Measurements from ENCODE around the gene KLF3. TPM values are rescaled to one million over a fixed set of nuclear protein-coding genes. Genes with fewer than 3 reads are reported as not detected.
A peak's percentile ranks its signal among the peaks of the same experiment; 100 is the strongest.

The KLF3 gene
- total RNA-seq, 1 experiment from 2014 or later = 8.1 TPM

DNA sequence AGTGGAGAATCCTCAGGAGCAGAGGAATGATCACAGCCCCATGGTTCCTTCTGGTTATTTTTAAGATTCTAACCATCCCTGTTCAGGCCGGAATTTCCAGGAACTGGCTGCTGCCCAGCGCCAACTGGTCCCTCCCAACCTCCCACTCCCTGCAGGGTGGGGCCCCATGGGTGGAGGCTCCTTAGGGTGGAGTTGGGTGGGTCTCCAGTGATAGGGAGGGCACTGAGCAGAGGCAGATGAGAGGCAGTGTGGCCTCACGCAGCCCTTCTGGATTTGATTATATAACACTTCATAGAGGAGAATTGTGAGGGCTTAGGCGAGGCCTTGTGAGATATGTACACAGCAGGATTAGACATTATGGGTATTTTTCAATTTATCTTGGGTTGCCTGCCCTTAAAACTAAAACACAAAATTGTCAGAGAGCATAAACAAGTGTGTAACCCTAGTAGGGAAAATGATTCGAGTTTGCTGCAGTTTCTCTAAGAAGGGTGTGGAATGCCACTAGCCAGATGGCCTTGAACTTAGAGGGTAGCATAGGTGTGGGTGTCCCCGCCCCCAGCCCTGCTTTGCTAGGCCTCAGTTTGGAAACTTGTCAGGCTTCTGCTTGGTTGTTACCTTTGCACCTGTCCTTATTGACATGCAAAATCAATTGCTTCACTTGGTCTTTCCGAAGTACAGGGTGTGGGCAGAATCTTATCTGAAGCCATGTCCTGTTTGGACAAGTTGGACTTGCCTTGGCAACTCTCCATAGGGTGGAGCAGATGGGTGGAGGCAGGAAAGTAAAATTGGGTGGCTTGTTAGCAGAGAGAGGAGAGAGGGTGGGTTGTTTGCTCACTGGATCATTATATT lies 9.4 kb downstream of the KLF3 start:
- DNase-seq (ENCODE audit: low read depth) = peak; percentile 72

DNA sequence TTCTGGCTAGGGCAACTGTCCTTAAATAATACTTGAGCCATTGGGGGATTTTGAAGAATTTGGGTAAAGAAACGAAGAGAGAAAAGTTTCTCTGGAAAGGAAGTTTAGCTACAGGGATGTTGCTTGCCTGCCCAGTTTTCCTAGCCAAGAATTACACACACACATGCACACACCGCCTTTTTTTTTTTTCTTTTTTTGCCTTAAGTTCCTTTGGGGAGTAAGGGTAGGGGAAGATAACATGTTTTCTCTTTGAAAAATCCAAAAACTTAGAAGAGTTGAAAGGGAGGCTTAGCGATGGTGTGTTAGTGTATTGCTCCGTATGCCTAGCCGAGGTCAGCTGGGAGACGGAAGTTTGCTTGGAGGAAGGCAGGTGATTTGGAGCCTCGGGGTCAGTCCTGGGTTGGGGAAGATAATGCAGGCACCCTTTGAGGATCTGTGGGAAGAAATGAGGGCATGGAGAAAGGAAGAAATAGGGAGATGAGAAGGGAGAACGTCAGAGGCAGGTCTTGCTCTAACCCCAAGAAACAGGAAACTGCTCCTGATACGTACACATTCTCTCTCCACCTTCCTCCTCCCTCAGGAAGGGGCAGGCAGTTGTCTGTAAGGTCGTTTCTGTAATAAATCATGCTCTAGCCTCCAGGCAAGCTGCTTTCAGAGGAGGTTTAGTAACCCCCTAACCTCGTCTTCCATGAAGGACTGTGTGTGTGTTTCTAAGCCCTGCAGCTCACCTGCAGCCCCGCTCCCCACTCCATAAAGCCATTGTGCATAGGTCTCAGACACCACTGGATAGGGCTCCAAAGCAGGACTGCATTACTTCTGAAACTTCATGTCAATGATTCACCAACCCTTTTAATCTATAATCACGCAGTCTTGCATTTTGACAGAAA lies 10.5 kb downstream of the KLF3 start:
- DNase-seq (ENCODE audit: low read depth) = no peak

DNA sequence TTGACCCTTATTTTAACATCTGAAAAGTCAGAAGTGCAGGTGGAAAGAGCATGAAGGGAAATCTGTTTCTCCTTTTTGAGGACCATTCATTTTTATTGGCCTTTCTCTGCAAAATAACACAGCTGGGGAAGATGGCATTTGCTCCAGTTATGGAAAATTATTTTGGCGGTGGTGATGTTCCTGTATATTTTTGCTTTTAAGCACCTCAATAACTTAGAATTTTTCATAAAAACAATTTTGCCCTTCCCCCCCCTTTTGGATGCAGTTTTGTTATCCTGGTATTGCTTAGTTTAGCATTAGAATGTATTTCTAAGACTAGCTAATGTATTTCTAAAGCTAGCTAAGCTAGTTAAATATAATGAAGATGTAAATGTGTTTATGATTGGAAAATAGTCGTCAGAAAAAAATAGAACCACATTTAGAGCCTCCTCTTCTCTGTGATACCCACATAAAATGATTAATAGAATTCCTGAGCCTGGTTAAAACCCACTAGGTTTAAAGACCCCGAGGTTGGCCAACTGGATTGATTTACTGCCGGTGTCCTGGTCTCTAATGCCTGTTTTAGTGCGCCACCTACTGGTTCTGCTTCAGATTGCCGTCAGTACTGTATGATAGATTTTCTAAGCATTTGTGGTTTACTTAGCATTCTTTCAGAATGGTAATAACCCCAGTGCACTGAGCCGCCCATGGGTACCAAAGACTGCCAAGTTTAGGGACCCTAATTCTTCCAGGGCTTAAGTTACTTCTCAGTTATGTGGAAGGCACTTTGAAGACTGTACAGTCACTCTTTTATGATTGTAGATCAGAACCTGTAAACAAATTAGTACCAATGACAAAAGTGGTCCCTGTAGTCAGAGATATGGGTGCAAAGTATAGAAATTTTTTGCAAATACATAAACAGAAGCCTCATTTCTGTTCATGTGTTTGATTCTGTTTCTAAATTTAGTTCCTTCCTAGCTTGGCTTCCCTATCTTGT lies 11.4 kb downstream of the KLF3 start:
- DNase-seq (ENCODE audit: low read depth) = peak; percentile 69

DNA sequence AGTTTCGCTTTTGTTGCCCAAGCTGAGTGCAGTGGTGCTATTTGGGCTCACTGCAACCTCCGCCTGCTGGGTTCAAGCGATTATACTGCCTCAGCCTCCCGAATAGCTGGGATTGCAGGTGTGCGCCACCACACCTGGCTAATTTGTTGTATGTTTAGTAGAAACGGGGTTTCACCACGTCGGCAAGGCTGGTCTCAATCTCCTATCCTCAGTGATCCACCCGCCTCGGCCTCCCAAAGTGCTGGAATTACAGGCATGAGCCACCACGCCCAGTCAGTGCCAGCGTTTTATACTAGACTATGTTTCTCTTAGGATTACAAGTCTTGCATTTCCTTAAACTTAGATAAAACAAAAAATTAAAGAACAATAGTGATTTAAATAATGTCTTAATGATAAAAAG lies 13.0 kb downstream of the KLF3 start:
- no peak for DNase-seq (ENCODE audit: low read depth)

DNA sequence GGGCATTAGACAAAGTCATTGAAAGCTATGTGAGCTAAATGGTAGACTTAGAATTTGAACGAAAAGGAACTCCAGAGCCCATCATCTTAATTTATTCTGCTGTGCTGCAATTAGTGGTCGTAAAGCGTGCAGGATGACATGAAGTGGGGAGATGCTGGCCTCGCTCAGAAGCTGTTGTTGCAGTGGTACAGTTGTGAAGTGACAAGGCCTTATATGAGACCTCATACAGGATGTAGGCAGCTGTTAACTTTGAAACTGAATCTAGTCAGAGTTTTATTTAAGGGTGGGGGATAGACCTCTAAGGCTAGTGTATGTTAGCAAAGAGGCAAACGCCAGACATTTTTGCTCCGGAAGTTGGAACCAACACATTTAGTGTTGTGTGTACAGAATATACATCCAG lies 13.4 kb downstream of the KLF3 start:
- DNase-seq (ENCODE audit: low read depth) = no peak

DNA sequence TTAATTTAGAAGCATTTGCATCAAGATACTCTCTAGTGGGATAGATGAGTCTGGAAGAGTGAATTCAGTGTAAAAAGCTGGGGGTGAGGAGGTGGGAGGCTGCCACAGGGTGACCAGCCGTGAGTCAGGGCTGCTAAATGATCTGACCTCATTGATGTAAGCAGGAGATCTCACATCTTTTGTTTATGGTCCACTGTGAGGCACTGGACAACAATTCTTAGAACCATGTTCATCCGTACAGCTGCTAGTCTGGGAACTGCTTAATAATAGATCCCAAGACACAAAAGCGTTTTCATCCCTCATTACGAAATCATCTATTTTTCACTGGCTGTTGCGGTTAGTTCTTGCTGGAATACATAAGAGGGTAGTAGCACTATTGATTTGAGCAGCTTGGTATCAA lies 14.1 kb downstream of the KLF3 start:
- peak; percentile 65 for DNase-seq (ENCODE audit: low read depth)

DNA sequence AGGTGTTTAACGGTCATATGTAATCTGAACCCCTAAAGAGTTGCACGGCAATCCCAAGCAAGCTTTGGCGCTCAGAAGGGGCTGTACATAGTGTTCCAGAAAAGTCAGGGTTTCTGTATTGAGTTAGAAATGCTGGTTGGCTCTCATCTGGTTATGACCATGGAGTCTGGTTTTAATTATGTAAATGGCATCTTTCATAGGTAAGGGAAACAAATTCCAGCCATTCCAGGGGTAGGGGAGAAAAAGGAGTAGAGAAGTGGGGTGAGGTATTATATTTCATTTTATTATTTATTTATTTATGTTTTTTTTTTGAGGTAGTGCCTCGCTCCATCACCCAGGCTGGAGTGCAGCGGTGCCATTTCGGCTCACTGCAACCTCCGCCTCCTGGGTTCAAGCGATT lies 15.9 kb downstream of the KLF3 start:
- no peak for DNase-seq (ENCODE audit: low read depth)

DNA sequence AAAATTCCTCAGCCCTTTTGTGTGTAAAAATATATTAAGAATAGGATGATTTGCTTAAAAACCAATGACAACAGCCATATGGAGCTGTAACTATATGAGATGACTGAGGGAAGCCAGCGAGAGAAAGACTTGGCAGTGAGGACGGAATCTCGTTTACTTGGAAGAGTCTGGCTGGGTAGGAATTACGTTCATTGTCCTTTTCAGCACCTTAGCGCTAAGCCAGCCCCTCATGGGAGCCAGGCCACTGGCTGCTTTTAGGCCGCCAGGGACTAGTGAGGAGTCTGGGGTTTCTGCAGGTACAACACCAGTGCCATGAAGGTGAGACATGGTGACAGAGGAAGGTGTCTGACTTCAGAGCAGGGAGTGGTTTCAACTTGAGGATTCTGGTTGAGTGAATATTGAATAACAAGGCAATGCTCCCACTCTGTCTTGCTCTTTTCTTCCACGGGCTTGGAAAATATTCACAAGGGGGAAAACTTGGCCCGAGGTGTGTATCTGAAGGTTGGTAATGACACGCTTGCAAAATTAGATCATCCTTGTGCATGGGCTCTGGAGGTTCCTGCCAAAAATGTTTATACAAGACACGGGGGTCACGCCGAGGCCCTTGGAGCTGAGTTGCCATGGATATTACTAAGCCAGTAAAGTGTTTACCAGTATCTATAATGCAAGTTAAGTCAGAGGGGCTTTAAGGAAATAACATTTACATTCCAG lies 17.4 kb downstream of the KLF3 start:
- no peak for DNase-seq (ENCODE audit: low read depth)

DNA sequence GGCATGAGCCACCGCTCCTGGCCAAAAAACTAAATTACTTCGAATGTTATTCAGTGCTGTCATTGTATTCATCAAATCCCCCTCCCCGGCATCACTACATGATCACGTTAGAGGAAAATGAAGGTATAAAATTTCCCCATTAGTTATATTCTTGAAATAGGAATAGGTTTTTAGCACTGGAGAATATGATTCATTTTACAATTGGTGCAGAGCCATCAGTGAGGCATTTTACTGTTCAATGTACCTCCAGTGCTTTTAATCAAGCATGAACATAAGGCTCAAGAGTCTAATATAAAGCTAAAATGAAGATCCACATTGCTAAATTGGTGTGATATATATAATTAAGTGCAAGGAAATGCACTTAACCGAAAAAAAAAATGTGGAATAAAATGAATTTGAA lies 18.3 kb downstream of the KLF3 start:
- DNase-seq (ENCODE audit: low read depth) = no peak

DNA sequence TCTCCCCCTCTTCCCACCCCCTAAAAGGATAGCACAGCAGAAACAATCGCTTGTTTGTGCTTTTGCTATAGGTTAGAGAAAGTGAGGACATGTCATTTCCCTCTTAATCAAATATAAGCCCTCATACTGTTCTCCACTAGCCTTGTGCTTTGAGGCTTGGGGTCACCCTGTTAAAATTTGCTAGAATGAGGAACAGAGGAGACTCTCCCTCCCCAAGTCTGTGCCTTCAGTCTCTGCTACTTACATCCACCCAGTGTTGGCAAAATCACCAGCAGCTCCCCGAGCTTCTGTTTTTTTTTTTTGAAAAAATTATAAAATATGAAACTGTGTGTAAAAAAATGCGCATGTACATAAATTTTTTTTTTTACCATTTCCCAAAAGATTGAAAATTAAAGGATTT lies 19.3 kb downstream of the KLF3 start:
- no peak for DNase-seq (ENCODE audit: low read depth)

DNA sequence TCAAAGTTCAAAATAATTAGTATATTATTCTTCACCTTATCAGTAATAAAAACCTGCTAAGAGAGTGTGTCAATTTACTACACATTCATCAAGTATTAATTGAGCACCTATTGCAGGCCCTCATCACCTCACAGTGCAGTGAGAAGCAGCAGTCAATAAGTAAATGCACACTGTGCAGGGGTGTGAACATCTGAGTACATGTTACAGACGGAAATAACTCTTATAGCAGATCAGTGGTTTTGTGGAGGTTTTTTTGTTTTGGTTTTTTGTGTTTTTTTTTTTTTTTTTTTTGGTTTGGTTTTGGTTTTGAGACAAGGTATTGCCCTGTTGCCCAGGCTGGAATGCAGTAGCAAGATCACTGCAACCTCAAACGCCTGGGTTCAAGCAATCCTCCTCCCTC lies 20.3 kb downstream of the KLF3 start:
- DNase-seq (ENCODE audit: low read depth) = no peak

DNA sequence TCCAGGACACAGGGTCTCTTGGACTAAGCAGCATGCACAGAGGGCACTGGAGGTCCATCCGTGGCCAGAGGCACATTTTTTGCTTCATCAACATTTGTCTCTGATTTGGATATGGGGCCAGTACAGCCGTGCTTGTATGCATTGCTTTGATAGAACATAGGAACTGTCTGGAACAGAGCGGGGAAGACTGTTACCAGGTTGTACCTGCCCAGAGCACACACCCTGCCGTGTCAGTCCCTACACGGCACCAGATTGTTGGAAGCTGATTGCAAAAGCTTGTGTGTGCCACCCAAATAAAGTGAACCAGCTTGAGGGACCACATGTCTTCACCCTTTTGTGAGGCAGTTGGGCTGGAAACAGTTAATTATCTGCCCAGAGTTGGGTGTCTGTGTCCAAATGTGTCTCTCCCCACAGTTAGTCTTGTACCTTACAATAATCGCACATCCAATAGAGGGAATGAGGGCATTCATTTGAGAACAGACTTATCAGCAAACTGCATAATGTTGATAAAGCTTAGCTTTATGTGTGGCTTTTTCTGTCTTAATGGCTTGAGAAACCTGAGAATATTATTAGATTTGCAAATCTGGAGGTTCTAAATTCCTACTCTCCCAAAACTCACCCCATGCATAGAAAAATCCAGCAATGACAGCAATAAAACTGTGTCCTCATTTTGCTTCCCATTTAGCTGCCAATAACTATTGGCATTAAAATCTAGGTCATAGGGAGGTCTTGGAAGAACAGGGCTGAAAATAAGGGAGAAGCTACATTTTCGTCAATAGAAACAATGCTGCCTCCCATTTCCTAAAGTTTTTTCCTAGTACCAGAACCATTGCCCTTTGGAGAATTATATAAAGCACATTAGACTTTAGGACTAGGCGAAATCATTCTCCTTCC lies 21.2 kb downstream of the KLF3 start:
- no peak for DNase-seq (ENCODE audit: low read depth)

DNA sequence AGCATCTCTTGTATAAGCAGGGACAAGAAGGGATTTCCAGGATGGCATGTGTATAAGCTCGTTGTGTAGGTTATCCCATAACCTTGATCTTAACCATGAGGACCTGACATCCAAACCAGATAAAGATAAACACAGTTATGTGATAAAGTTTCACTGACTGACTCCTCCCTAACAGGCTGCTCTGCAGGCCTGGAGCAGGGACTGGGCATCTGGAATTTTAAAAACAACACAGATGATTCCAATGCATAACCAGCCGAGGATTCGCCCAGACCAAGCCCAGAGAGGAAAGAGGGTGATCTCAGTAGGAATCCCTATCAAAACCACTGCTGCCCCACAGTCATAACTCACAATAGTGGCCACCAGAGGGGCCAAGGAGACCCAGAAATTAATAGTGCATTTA lies 22.7 kb downstream of the KLF3 start:
- no peak for DNase-seq (ENCODE audit: low read depth)

DNA sequence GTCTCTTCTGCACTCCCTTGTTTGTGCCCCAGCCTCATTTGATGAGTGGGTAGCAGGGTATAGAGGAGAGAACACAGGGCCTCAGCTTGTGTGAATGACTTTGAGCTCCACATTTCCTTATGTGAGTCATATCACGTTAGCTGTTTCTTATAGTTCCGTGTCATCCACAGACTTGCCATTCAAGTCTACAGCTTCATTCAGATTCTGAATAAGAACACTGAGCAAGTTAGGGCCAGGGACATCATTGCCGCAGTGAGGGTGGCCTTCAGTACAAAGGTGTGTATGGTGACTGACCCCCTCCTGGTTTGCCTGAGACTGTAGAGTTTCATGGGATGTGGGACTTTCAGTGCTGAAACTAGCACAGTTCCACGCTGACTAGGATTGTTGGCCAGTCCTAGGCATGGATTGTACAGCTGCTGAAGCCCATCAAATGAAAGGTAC lies 23.6 kb downstream of the KLF3 start:
- DNase-seq (ENCODE audit: low read depth) = no peak

DNA sequence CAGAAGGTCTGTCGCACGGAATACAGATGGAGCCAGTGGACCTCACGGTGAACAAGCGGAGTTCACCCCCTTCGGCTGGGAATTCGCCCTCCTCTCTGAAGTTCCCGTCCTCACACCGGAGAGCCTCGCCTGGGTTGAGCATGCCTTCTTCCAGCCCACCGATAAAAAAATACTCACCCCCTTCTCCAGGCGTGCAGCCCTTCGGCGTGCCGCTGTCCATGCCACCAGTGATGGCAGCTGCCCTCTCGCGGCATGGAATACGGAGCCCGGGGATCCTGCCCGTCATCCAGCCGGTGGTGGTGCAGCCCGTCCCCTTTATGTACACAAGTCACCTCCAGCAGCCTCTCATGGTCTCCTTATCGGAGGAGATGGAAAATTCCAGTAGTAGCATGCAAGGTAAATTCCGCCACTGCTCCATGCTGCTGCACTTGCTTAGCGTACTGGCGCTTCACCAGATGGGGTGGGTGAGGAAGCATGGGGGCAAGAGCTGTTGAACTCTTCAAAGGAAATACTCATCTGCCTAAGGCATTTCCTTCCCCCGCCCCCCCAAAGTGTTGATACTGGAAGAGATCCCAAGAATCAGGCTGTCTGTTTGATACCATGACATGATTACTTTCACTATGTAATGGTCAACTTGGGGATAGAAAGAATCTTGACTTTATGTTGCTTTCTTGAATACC lies 24.8 kb downstream of the KLF3 start:
- peak; percentile 63 for DNase-seq (ENCODE audit: low read depth)

DNA sequence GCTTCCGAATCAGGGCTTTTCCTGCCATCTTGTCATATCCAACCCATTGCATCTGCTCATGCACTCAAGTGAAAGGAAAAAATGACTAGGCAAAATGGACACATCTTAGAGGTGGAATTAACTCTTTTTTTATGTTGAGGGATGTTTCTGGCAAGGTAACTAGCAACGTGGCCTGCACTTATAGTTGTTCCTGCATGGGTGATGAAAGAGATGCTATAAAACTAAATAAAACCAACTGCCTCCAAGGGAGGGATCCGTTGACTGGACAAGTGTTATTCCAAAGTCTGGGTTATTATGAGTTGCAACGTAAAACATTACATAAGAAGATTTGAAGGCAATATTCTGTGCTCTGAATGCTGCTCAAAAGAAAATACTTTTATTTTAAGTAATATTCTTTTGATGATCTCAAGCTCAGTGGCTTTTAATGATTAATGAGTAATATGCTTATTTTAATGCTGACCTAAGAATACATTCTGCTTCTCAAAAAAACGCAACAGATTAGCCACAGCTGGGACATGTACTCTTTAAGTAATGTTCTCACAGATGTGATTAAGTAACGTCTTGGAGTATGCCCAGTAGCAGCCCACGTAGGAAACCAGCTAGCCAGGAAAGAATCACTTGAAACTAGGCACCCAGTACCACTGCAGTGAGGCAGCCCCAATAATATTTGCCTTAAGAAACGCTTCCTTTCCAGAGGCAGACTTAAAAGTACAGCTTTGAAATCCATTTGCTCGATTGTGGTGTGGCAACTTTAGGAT lies 27.4 kb downstream of the KLF3 start:
- DNase-seq (ENCODE audit: low read depth) = no peak

DNA sequence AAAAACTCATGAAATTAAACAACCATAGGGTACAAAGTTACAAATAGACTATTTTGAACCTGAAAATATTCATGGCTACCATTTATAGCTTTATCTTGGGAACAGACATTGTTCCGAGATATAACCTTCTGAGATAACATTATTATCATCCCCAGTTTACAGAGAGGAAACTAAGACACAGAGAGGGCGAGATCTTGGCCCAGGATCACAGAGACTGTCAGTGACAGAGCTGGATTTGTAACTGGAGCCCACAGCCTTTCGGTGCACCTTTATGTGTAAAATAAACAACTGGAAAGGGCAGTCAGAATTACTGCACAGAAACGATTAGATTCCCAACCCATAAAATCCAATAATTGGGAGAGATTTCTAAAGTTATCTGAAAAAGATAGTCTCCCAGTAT lies 28.4 kb downstream of the KLF3 start:
- no peak for DNase-seq (ENCODE audit: low read depth)

DNA sequence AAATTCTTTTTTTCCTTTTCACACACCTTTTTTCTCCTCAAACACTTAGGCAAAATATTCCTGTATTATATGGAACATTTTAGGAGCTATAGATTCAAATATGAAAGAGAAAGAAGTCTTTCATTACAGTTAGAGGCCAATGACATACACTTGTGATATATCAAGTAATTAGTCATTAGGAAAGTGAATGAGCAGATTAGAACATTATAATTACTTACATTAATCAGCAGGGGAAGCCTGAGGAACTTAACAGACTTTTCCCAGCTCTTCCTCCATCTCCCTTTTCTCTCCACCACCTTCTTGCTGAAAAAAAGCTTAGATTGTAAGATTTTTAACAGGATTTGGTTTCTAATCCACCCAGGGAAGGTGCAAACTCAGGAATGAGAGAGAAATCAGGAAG lies 29.6 kb downstream of the KLF3 start:
- no peak for DNase-seq (ENCODE audit: low read depth)

DNA sequence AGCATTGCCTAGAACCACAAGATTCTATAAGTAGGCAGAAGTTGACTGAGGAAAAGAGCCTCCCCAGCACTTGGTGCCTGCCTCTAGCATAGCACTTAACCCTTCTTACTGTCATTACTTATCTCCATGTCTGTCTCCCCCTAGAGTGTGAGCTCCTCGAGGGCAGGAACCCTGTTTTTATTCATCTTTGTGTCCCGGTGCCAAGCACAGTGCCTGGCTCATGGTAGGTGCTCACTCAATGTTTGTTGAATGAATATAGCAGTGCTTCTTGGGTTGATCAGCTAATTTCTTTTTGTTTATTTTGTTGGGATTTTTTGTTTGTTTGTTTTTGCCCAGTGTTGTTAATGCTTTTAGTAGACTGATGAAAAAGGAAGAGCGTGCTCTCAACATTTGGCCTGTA lies 30.3 kb downstream of the KLF3 start:
- no peak for DNase-seq (ENCODE audit: low read depth)

Measured in RPMI7951 (cell line).